Stimulated activated naive CD8-positive, alpha-beta T cell treated with anti-CD3 and anti-CD28 coated beads, Interleukin-15, Interleukin-2, amounts not matched to agents 100 U/mL and 50 U/mL, for 24 hours (primary cell): ENCODE data around the gene AFMID.

Source experiments
- ATAC-seq: fragments of 150-1000 bp; cut with Tn5 transposase; one replicate; pipeline ENCODE4 v1.10.0; 2021
- DNase-seq: peaks from one replicate; pipeline ENCODE4 v3.0.0; 2021

Gene AFMID

DNA sequence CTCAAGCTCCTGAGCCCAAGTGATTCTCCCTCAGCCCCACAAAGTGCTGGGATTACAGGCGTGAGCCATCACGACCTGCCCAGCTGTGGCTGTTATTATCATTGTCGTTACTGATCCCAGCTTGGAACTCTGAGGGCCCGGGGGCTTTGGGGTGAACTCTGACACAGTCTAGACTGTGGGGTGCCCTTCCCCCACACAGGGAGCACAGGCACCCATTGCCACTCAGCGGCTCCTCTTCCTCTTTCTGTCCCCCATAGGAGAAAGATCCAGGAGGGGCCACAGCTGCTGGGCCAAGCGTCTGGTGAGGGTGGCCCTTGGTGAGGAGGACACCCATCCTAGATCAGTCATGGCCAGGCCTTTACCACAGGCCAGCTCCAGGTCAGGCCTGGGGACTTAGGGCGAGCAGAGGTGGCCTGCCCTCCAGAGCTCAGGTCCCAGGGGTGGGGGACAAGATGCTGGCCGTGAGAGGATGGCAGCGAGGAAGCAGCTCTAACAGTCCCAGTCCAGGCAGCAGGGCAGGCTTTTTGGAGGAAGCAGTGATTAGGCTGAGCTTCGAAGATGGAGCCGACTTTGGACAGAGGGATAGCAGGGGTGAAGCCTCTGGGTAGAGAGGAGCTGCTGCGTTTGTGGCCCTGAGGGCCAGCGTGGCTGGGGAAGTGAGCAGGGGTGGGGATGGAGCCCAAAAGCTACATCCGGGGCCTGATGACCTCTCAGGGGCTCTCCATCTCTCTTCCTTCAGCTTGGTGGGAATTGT lies 69.0 kb downstream of the AFMID start:
- no peak for ATAC-seq
- no peak for DNase-seq

DNA sequence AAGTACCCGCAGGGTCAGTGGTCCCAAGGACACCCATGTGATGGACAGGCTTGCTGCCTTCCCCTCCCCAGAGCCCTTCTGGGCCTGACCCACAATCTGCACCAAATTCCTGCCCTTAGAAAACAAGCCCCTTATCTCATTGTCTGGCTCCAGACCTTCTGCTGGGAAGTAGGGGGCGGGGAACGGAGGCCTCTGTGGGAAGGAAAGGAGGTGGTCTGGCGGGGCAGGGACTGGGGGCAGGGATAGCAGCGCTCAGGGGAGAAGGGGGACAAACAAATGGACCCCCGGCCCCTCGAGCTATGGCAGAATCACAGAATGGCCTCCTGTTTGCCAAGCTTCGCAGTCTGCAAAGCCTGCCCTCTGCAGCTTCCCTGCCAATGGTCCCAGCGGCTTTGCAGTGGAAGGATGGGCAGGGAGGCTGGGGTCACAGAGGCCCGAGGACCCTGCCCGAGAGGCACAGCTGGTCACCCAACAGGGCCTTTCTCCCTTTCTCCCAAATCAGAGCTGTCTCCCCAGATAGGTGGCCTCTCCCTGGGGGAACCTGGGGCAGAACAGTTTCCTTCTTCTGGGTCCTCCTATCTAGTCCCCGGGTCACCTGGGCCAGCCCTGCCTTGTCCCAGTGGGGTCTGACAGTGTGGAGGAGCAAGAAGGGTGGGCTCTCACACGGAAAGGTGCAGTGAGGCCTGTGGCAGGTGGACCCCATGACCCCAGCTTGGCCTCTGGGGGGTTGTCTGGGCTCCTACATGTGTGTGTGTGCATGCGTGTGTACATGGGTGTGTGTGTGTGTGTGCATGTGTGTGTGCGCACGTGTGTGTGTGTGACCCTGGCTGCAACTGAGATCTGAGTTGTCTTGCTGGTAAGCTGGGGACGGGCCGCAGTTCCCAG lies 69.8 kb downstream of the AFMID start:
- ATAC-seq (no peak), DNase-seq (no peak)
